ENCODE results near the gene IMPA2.

DNA sequence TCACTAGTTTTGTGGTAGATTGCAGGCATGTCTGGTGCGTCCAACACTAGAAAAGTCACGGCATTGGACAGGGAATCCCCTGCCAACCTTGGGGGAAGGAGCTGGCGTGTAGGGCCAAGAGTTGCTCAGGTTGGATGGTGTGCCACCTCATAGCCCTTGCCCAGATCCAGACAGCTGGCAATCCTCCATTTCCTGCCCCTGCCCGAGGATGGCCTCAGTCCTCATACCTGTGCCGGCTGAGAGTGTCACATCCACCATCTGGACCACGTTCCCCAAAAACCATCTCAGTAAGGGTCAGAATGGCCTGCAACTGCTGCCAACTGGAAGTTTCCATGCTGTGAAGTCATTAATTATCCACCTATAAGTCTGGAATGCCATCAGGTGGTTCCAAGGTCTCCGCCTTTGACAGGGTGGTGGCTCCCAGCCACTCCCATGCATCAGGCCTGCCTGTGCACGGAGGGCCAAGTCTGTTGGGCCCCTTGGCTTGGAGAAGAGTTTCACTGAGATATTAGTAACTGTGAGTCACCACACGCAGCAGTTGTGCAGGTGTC is 55.0 kb downstream of the IMPA2 start:
- TF ChIP-seq, protein P1, sequence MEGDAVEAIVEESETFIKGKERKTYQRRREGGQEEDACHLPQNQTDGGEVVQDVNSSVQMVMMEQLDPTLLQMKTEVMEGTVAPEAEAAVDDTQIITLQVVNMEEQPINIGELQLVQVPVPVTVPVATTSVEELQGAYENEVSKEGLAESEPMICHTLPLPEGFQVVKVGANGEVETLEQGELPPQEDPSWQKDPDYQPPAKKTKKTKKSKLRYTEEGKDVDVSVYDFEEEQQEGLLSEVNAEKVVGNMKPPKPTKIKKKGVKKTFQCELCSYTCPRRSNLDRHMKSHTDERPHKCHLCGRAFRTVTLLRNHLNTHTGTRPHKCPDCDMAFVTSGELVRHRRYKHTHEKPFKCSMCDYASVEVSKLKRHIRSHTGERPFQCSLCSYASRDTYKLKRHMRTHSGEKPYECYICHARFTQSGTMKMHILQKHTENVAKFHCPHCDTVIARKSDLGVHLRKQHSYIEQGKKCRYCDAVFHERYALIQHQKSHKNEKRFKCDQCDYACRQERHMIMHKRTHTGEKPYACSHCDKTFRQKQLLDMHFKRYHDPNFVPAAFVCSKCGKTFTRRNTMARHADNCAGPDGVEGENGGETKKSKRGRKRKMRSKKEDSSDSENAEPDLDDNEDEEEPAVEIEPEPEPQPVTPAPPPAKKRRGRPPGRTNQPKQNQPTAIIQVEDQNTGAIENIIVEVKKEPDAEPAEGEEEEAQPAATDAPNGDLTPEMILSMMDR (IDR thresholded peaks at IDR 0.05; ENCODE audit: control extremely low read depth in 1 of 3, insufficient read depth in 1 of 3, low read depth in 1 of 3, low read length in 3 of 3) = no peak
- TF ChIP-seq POU5F1 (IDR thresholded peaks at IDR 0.05; ENCODE audit: low read depth, low read length) (no peak), SRF (IDR thresholded peaks at IDR 0.05; ENCODE audit: low read depth, low read length) (no peak), TAF1 (IDR thresholded peaks at IDR 0.05; ENCODE audit: low read depth, low read length) (no peak), EGR1 (IDR thresholded peaks at IDR 0.05; ENCODE audit: borderline replicate concordance, low read depth, low read length) (no peak), POLR2AphosphoS5 (IDR thresholded peaks at IDR 0.05; ENCODE audit: low read depth, low read length) (no peak), CBX5 (IDR thresholded peaks at IDR 0.05; ENCODE audit: low read depth, low read length) (no peak), CHD1 (IDR thresholded peaks at IDR 0.05; ENCODE audit: low read depth, low read length) (no peak), EZH2 (IDR thresholded peaks at IDR 0.05; ENCODE audit: low read depth, low read length, severe bottlenecking) (no peak)
- TF ChIP-seq, protein P2, sequence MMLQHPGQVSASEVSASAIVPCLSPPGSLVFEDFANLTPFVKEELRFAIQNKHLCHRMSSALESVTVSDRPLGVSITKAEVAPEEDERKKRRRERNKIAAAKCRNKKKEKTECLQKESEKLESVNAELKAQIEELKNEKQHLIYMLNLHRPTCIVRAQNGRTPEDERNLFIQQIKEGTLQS (IDR thresholded peaks at IDR 0.05; ENCODE audit: insufficient read depth, low read depth, low read length) = no peak

All from H1 (cell line).